GM19023 (cell line): ENCODE results near the gene DMTF1.
"Not testable (repeated sequence)": the region's sequence is repeated elsewhere in the genome, so short reads cannot be mapped to it uniquely, and the experiment has no call there.

Experiments
- ATAC-seq: cut with Tn5 transposase; IDR thresholded peaks from one replicate; pipeline ENCODE4 v1.9.1; 2021; ENCODE audit warnings: mild to moderate bottlenecking, moderate library complexity; ENCODE audit not compliant: unreplicated experiment

The DMTF1 gene, protein sequence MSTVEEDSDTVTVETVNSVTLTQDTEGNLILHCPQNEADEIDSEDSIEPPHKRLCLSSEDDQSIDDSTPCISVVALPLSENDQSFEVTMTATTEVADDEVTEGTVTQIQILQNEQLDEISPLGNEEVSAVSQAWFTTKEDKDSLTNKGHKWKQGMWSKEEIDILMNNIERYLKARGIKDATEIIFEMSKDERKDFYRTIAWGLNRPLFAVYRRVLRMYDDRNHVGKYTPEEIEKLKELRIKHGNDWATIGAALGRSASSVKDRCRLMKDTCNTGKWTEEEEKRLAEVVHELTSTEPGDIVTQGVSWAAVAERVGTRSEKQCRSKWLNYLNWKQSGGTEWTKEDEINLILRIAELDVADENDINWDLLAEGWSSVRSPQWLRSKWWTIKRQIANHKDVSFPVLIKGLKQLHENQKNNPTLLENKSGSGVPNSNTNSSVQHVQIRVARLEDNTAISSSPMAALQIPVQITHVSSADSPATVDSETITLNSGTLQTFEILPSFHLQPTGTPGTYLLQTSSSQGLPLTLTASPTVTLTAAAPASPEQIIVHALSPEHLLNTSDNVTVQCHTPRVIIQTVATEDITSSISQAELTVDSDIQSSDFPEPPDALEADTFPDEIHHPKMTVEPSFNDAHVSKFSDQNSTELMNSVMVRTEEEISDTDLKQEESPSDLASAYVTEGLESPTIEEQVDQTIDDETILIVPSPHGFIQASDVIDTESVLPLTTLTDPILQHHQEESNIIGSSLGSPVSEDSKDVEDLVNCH

DNA sequence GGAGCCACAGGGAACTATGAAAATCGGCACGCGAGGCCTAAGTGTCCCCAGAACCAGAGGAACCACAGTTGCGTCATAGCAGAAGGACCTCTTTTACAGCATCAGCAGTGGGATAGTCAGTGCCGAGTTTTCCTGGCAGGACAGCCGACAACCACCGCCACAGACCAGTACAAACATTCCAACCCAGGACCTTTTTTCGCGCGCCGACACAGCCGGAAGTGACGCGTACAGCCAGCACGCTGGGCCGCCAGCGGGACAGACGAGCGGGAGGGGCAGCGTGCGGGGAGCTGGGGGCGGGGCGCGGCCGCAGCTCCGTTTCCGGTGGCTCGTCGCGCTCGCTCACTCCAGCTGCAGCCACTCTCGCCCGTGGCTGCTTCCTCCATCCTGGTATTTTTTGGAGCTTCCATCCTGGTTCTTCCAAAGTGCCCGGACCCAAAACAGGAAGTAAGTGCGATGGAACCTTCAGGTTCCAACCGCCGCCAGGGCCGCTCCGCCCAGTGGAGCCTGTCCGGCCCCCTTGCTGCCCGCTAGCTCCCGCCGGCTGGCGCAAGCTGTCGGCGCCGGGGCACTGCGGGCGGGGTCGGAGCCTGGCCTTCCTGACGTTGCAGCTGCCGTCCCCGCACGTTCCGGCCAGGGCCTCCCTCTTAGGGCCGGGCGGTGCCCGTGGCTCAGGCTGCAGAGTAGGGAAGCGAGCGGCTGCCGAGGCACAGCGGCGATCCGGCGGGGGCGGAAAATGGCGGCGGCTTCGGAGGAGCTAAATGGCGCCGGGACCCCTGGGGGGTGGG is at the start of gene DMTF1:
Gene DMTF1 (plus strand): TSS at position 342 of the 785 bp plus-strand sequence. CDS start 12,489 bp downstream, outside the sequence.
- peak; percentile 84 for ATAC-seq

DNA sequence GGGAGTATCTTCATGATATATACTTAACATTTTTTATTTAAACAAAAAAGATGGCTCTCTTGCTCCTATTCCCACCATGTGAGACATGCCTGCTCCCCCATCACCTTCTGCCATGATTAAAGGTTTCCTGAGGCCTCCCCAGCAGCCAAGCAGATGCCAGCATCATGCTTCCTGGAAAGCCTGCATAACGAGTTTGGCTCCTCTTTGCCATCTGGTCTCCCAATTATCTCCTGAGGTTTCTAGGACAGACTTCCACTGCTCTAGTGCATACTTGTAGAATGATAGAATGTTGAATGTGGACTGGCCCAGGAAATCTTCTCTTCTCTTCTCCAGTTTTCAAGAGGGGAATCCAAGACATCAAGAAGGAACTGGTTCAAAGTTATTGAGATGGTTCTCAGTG is 46.9 kb upstream of the DMTF1 start:
- ATAC-seq = no peak

DNA sequence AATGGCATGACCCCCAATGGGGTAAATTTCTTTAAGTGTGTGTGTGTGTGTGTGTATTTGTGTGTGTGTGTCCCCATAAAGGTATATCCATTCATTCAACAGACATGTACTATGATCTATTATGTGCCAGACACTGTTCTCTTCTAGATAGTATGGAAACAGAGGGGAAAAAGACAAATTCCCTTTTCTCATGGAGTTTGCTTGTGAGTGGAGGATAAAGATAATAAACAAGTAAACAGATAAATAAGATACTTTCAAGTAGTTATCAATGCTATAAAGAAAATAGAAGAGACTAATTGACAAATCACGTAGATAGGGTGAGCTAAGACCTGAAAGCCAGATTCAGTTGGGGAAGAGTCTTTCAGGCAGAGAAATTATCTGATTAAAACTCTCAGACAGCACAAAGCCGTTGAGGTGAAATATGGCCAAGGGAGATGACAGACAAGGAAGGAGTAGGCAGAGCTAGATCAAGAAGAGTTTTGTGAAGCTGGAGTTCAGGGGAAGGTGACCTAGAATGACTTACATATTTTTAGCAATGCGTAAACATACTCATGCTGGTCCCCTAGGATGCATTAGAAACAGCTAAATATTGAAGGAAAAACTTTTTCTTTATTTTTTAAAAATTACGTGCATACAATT is 45.2 kb upstream of the DMTF1 start:
- no peak for ATAC-seq

DNA sequence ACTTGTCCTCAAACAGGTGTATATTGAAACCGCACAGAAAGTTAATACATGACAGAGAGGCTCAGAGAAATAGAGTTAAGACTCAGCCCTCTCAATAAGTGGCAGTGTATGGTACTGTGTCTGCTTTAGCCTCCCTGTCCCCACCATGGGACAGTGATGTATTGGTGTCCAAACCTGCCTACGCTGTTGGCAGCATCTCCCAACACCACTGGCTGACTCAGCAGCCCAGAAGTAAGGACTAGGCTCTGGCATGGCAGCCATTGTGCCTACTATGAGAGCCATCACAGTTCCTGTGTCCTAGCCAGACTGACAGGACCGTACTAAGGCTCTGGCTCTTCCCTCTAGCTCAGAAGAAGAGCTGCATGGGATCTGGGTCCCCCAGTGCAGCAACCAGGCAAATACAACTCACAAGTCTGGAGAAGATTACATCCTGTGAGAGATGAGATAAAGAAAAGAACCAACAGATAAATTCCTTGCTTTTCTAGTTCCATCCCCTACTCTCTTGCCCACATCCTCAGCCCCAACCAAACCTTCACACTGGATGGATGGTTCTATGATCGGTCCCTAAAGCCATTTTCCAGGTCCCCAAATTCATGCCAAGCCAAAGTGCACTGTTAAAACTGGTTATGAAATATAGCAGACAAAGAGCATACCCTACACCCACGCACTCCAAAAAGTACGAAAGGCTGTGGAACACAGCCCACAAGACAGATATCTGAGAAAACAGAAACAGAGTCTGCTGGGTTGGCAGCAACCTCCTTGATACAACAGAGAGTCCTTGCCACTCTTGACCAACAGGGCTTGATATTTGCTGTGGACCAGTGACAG is 44.1 kb upstream of the DMTF1 start:
- no peak for ATAC-seq

DNA sequence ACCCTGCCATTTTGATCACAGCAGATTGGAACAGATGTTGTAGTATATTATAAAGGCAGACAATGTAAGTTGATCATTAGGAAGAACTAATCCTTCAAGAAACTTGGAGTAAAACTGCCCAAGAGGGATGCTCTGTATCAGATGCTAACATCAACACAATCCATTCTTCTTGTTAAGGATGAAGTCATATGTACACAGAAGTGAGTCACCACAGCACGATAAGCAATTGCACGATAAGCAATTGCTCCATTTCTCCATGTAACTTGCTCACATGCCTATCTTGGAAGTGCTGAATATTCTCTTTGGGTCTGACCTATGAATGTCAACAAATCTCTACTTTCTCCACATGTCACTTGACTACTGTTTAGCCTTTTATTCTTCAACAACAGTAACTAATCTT is 41.5 kb upstream of the DMTF1 start:
- ATAC-seq = no peak

DNA sequence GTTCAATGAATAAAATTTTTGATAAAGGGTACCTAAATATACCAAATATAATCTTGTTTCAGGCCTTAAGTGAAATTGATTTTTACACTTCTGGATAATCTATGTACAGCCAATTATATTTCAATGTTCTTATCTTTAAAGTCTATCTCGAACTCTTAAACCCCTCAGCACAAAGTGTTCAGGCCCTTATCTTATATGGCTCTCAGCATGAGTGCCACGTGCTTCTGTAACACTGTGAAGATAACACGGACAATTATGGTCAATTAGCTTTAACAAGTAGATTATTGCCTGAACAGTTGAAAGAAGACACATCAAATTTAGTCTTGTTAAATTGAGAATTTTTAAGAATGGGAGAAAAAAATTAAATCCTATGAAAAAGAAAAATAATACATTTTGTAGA is 40.4 kb upstream of the DMTF1 start:
- ATAC-seq = no peak

DNA sequence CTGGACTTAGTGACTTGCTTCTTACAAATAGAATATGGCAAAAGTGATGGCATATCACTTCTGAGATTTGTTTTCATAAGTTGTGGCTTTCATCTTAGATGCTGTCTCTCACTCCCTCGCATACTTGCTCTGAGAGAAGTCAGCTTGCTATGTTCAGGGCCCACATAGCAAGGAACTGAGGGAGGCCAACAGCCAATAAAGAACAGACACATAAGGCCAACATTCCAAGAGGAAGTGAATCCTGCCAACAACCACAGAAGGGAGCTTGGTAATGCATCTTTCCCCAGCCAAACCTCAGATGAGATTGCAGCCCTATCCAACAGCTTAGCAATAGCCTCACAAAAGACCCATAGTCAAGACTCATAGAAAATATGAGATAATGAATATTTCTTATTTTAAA is 39.2 kb upstream of the DMTF1 start:
- no peak for ATAC-seq

DNA sequence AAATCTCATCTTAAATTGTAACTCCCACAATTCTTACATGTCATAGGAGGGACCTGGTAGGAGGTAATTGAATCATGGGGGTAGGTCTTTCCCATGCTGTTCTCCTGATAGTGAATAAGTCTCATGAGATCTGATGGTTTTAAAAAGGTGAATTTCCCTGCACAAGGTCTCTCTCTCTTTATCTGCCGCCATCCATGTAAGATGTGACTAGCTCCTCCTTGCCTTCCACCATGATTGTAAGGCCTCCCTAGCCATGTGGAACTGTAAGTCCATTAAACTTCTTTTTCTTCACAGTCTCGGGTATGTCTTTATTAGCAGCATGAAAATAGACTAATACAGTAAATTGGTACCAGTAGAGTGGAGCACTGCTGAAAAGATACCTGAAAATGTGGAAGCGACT is 38.3 kb upstream of the DMTF1 start:
- ATAC-seq = not testable (repeated sequence)

DNA sequence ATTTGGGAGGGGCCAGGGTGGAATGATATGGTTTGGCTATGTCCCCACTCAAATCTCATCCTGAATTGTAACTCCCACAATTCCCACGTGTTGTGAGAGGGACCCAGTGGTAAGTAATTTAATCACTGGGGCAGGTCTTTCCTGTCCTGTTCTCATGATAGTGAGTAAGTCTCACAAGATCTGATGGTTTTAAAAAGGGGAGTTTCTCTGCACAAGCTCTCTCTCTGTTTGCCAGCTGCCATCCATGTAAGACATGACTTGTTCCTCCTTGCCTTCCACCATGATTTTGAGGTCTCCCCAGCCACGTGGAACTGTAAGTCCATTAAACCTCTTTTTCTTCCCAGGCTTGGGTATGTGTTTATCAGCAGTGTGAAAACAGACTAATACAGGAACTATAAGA is 36.5 kb upstream of the DMTF1 start:
- ATAC-seq = not testable (repeated sequence)

DNA sequence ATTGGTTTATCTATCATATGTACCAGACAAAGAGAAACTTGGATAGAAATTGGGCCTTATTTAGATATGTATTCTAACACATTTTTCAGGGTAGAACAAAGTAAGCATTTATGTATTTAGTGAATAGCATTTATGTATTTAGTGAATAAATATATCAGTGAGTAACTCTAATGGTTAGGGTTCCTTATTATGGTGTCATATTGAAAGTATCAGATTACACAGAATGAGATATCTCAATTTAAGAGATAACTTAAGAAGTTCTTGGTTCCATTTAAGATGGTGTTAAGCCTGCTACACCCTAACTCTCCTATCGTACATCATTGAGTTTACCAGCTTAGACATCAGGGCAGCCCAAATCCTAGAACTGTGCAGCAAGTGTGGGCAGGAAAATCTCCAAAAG is 35.9 kb upstream of the DMTF1 start:
- ATAC-seq = no peak

DNA sequence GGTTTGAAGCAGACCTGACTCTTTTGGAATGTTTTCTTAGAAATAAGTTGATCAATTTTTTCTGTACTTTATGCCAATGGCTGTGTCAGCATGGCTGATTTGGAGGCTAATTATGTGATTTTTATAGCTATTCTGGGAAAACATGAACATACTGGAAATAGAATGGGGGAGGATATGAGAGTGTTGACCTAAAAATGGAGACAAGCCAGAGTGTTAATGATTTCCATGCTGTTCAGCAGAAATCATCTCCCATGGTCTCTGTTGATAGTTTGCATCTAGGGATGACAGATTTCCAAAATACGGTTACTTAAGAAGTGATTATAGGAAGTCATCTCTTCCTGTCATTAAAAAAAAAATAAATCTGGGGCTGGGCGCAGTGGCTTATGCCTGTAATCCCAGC is 32.7 kb upstream of the DMTF1 start:
- ATAC-seq = no peak

DNA sequence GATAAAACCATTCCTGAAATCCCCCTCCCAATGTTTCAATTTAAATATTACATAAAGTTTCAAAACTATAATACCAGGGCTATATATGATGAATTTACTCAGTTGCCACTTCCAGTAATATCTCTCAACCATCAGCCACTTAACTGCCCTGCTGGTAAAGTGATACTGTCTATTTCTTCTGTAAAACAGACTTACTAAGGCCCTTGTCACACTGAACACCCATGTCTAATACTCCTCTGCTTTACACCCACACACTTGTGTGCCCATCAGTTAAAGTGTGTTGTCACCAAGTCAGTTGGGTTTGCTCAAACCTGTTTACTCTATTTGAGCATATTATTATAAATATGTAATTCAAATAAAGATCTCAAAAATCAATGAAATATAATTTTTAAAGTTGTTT is 29.1 kb upstream of the DMTF1 start:
- ATAC-seq = no peak

DNA sequence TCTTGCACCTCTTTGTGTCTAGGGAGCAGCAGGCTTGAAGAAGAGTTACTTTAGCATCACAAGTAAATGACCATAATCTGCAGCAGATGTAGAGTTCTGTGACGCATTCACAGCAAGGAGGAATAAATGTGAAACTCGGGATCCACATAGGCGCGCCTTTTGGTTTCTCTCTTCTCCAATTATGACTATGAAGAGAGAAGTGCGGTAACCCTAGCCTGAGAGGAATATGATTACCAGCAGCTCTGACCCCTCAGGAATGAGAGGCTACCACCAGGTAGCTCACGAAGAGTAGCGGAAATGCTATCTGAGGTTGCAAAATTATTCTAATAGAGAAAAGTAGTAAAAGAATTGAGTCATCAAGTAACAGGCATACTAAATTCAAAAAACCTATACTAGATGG is 25.2 kb upstream of the DMTF1 start:
- ATAC-seq = no peak

DNA sequence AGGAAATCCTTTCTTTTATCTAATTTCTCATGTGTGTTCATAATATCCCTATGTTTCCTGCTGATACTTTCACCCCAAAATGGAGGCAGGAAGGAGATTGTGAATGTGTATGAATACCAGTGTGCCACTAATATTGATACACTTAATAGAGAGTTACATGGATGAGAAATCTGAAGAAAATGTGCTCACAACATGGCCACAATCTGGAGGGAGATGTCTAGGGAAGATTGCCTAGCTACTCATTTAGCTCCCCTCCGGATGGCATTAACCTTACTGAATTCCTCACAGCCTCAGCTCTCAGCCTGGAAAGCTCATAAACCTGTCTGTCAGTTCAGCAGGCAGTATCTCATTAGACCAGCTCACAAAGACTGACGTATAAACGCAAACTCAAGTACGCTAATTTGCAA is 23.4 kb upstream of the DMTF1 start:
- ATAC-seq = no peak

DNA sequence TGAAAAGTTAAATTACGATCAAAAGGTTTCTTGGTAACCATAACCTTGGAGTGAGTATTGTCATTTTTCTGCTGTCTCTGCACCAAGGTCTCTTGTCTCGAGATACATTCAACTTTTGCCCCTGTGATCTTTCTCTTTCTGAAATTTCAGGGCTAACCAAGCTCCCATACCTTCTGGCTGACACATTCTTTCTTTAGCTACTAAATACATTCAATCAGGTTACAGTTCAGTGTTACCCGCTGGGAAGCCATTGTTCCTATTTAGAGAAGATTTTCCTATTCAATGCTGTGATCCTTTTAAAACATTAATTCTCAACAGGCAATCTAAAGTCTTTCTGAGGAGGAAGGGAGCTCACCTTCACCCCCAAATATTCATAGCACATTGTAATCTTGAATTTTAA is 22.9 kb upstream of the DMTF1 start:
- ATAC-seq = no peak

DNA sequence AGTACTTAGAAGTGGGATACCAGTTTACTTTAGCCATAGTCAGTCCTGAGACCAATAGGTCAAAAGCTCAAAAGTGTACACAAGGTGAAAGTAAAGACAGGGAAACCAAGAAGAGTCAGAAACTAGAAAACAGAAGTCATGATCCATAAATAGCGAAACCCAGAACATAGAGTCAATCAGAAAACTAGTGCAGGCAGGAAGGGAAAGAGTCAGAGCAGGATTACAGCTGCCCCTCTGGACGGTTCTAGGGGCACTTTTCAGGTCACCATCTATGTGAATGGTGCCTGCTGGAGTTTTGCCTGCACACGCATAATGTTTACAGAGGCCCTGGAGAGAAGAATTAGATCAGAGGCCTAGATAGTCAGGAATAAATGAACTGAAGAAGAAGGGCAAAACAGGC is 22.4 kb upstream of the DMTF1 start:
- ATAC-seq = peak; percentile 93

DNA sequence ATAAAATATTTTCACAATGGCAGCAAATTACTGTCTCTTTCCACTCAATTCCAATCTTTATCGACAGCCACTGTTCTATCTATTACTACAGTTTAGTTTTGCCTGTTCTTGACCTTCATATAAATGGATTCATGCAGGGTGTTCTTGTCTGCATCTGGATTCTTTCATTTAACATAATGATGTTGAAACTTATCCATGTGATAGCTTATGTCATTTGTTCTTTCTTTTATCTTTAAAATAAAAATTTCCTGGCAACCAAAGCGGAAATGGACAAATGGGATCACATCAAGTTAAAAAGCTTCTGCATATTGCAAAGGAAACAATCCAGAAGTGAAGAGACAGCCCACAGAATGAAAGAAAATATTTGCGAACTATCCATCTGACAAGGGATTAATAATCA is 20.5 kb upstream of the DMTF1 start:
- no peak for ATAC-seq

DNA sequence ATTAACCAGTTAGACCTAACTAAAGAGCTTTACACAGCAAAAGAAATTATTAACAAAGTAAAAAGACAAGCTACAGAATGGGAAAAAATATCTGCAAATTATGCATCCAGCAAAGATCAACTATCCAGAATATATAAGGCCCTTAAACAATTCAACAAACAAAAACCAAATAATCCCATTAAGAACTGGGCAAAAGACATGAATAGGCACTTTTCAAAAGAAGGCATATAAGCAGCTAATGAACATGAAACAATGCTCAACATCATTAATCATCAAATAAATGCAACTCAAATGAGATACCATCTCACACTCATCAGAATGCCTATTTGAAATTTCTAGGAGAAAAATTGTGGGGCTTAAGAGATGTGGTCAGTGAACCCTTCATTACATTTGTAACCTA is 15.0 kb upstream of the DMTF1 start:
- ATAC-seq = no peak

DNA sequence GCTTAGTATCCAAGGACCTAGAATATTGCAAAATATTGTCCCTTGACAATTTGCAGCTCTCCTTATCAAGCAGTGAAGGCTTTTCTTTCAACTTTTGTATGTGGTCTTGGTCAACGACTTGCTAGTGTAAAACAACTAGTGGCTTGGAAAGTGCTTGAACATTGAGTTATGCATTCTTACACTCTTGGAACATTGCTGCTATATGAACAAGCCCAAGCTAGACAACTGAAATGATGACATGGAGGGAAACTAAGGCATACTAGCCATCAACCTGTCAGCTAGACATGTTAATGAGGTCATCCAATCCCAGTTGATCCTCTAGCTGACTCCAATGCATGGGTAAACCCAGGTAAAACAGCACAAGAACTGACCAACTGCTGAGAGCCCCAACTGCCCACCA is 12.7 kb upstream of the DMTF1 start:
- ATAC-seq = no peak

DNA sequence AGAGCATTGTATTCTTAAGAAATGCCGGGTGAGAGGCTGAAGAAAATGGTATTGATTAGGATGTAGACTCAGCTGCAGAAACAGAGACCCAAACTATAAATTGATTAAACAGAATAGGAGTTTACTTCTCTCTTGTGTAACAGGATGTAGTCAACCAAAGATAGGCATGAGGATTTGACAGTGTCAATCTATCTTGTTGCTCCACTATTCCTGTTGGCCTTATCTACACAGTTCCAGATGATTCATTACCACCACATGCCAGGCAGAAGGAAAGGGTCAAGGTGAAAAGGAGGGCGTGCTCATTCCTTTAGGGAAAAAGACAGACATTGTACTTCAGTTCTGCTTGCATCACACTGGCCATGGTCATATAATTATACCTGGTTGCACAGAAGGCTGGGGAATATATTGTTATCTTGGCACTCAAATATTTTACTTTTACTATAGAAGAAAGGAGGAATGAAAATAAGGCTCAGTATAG is 11.9 kb upstream of the DMTF1 start:
- ATAC-seq = no peak
